Stimulated activated CD4-positive, alpha-beta T cell treated with anti-CD3 and anti-CD28 coated beads, Interleukin-15, amount 100 ng/mL, for 48 hours (primary cell): ENCODE measurements around the gene GSX2.
"Not testable (repeated sequence)": the region's sequence is repeated elsewhere in the genome, so short reads cannot be mapped to it uniquely, and the experiment has no call there.

Experiments
- DNase-seq, 2 donors: peaks; one replicate each; pipeline ENCODE4 v3.0.0-alpha.2; 2020; ENCODE audit warnings: low read depth in 2 of 2

GSX2 gene

DNA sequence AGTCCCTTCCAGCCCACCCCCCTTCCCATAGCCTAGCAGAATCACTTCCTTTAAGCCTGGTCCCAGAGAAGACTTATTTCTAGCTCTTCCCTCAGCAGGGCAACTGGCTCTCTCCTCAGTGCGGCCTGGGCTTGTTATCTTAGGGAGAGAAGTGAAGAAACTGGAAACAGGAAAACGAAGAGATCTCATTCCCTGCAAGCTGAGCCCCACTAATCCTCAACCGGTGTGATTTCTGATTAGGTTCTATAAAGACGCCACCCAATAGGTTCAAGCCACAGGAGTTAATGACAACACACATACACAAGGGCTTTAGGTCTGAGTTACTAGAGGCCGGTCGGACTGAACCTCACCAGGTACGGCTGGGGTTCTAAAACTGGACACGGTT, 3.2 kb downstream of the GSX2 start:
- no peak for DNase-seq

- DNase-seq, result no peak
These were observed 4.9 kb downstream of the GSX2 start for GRCh38 chr4:54104907-54105306.

- DNase-seq, result no peak
These were observed 8.2 kb downstream of the GSX2 start for GRCh38 chr4:54107951-54108748.

DNA sequence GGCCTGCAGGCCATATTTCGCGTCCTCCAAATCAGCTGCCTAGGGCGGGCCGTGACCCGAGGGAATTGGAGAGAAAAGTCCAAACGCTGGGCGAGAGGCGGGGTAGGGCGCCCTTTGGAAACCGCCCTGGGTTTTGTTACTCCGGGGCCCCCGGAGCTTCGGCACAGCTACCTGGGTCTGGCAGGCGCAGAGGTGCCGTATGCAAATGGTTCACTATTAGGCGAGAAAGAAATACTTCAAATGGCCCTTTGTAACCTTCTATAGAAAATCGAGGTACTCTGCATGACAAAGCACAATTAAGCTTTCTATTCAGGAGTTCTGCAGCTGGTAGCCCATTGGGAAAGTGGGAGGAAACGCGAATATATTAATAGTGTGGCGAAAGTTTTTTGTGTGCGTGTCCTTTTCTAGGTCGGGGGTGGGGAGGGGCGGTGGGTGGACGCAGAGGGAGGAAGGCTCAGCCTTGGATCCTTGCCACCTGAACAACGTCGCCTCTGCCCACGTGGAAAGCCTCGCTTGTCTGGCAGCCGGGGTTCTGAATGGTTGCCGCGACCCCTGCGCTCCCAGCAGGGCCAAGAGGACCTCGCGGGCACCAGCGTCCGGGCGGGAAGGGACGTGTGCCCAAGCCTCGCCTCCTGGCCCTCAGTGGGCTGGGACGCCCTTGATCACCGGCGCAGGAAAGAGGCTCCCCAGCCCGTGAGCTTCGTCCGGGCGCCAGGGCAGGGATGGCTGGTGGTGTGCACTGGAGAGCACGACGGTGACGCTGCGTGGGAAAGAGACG, 9.5 kb downstream of the GSX2 start:
- no peak for DNase-seq

GRCh38 chr4:54110019-54110416, 10.1 kb downstream of the GSX2 start:
- DNase-seq, result no peak

DNA sequence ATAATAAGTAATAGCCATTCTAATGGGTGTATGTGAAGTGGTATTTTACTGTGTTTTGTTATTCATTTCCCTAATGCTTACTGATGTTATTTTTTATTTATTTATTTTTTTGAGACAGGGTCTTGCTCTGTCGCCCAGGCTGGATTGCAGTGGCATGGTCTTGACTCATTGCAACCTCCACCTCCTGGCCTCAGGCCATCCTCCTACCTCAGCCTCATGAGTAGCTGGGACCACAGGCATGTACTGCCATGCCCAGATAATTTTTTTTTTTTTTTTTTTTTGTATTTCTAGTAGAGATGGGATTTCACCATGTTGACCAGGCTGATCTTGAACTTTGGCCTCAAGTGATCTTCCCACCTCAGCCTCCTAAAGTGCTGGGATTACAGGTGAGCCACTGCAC, 13.2 kb downstream of the GSX2 start:
- not testable (repeated sequence) for DNase-seq

- not testable (repeated sequence) for DNase-seq
These were observed 16.3 kb downstream of the GSX2 start for GRCh38 chr4:54116246-54116645.

DNA sequence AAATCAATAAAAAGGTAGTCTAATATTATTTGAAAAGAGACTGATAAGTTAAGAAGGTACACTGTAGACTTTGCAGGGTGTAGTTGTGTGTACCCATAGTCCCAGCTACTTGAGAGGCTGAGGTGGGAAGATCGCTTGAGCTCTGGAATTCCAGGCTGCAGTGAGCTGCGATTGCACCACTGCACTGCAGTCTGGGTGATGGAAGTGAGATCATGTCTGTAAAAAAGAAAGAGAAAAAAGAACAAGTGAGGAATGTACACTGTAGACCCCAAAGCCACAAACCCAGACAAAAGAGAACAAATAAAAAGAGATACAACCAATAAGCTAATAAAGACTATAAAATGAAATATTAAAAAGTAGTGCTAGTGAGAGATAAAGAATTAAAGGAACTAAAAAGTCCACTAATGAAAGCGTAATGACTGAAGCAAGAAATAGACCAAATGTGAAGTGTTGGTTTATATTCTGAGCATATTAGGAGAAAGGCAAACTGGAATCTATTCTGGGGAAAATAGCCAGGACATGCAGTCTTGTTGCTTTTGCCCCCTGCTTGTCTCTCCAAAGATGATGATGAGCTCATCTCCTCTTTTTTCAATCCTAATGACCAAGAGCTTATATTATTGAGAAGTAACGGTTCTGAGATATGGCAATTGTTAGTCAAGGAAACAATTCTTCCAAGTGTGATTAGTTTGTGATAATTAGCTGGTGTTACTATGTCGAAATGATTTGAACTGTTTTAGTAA, 19.1 kb downstream of the GSX2 start:
- DNase-seq, result no peak

- no peak for DNase-seq
These were observed 20.6 kb downstream of the GSX2 start for GRCh38 chr4:54120518-54120917.

DNA sequence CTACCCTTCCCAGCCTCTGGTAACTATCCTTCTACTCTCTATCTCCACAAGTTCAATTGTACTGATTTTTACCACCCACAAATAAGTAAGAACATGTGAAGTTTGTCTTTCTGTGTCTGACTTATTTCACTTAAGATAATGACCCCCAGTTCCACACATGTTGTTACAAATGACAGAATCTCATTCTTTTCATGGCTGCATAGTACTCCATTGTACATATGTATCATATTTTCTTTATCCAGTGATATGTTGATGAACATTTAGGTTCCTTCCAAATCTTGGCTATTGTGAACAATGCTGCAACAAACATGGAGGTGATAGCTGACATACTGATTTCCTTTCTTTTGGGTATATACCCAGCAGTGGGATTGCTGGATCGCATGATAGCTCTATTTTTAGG, 27.7 kb downstream of the GSX2 start:
- no peak for DNase-seq

GRCh38 chr4:54128694-54129093, 28.7 kb downstream of the GSX2 start:
- not testable (repeated sequence) for DNase-seq

DNA sequence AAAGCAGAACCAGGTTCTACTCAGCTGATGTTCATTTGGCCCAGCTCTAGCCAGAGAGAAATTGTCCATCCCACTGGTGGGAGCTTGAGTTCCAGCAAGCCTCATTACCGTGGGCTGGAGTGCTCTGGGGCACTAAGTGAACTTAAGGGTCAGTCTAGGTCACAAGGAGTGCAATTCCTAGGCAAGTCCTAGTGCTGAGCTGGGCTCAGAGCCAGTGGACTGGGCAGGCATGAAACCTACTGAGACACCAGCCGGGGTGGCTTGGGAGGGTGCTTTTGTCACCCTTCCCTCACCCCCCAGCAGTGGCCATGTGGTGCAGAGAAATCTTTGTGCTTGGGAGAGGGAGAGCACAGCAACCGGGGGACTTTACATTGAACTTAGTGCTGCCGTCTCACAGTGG, 39.4 kb downstream of the GSX2 start:
- no peak for DNase-seq

DNA sequence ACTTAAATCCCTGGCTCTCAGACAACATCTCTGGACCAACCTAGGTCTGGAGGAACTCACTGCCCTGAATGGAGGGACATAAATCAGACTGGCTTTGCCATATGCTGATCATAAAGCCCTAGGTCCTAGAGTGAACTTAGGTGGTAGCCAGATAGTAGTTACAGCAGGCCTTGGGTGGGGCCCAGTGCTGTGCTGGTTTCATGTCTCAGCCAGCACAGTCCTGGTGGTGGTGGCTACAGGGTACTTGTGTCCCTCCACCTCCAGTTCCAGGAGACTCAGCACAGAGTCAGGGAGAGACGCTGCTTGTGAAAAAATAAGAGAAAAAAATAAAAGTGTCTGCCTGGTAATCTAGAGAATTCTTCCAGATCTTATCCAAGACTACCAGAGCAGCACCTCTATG, 40.3 kb downstream of the GSX2 start:
- no peak for DNase-seq

GRCh38 chr4:54144199-54144598, 44.2 kb downstream of the GSX2 start:
- no peak for DNase-seq

DNA sequence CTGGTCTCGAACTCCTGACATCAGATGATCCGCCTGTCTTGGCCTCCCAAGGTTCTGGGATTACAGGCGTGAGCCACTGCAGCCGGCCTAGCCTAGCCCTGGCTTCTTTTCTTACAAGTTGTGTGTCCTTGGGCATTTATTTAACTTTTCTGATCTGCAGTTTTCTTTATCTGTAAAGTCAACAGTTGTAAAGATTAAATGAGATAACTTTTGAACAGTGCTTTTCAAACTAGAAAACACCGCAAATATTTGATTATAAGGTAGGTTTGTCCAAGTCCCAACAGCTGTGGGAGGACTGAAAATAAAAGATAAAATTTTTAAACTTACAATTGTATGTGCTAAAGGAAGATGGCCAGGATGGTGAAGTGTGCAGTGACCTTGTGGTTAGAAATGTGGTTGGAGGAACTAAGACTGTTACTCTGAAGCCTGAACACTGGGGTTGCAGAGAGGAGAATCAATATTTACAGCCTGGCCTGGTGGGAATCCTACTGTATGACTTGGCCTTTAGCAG, 44.8 kb downstream of the GSX2 start:
- DNase-seq, result no peak

DNA sequence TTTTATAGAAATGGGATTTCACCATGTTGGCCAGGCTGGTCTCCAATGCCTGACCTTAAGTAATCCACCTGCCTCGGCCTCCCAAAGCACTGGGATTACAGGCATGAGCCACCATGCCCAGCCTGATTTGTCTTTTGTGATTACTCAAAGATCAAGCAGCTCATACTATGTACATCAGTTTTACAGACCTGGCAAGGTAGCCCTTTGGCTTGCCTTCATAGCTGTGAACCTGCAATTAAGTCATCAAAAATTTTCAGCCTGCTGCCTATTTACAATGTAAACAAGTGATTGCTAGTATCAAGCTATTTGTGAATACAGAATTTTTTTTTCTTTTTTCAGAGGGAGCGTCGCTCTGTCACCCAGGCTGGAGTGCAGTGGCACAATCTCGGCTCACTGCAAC, 46.2 kb downstream of the GSX2 start:
- no peak for DNase-seq

- no peak for DNase-seq
These were observed 49.4 kb downstream of the GSX2 start for GRCh38 chr4:54149323-54149722.
